Neural progenitor cell (in vitro differentiated cells): Measurements from ENCODE around the gene DAP. TPM values are rescaled to one million over a fixed set of nuclear protein-coding genes. Genes with fewer than 3 reads are reported as not detected.

ENCODE experiments used
- DNase-seq: peaks from one replicate; pipeline ENCODE4 v3.0.0-alpha.2; 2016; ENCODE audit warnings: low spot score
- H2AFZ ChIP-seq: fragments of 200-600 bp; sonication (generic); replicated peaks from 2 replicates; pipeline ENCODE4 v1.6.1; 2016; ENCODE audit warnings: antibody characterized with exemption
- H3F3A ChIP-seq: fragments of 200-600 bp; sonication (generic); 2 replicates; pipeline ENCODE4 v1.6.1; 2016; ENCODE audit warnings: antibody characterized with exemption, low read depth
- H3K27ac ChIP-seq: fragments of 200-600 bp; sonication (generic); 2 replicates; pipeline ENCODE4 v1.5.1; 2016; ENCODE audit warnings: mild to moderate bottlenecking
- H3K27me3 ChIP-seq: fragments of 200-600 bp; sonication (generic); 2 replicates; pipeline ENCODE4 v1.6.1; 2016; ENCODE audit warnings: mild to moderate bottlenecking, moderate library complexity
- H3K36me3 ChIP-seq: fragments of 200-600 bp; sonication (generic); 2 replicates; pipeline ENCODE4 v1.5.1; 2016
- H3K4me1 ChIP-seq: fragments of 200-600 bp; sonication (generic); 2 replicates; pipeline ENCODE4 v1.6.1; 2016; ENCODE audit warnings: mixed run types
- H3K4me2 ChIP-seq: fragments of 200-600 bp; sonication (generic); 2 replicates; pipeline ENCODE4 v1.6.1; 2016
- H3K4me3 ChIP-seq: fragments of 200-600 bp; sonication (generic); 2 replicates; pipeline ENCODE4 v1.5.1; 2016
- H3K79me2 ChIP-seq: fragments of 200-600 bp; sonication (generic); 2 replicates; pipeline ENCODE4 v1.6.1; 2016; ENCODE audit warnings: low read depth
- H3K9ac ChIP-seq: fragments of 200-600 bp; sonication (generic); 2 replicates; pipeline ENCODE4 v1.6.1; 2016
- H3K9me3 ChIP-seq: fragments of 200-600 bp; sonication (generic); 2 replicates; pipeline ENCODE4 v1.5.1; 2016; ENCODE audit warnings: low read depth
- H4K20me1 ChIP-seq: fragments of 200-600 bp; sonication (generic); 2 replicates; pipeline ENCODE4 v1.6.1; 2016; ENCODE audit warnings: low read depth
- H3K27ac Mint-ChIP-seq: 3 replicates; pipeline ENCODE4 v1.8.0; 2021; ENCODE audit warnings: mixed read lengths
- H3K27me3 Mint-ChIP-seq: 2 replicates; pipeline ENCODE4 v1.8.0; 2022; ENCODE audit warnings: low read depth, mild to moderate bottlenecking, inconsistent platforms, moderate library complexity, mixed read lengths; ENCODE audit not compliant: insufficient read depth
- H3K36me3 Mint-ChIP-seq: 3 replicates; pipeline ENCODE4 v1.8.0; 2021; ENCODE audit warnings: mixed read lengths
- H3K4me1 Mint-ChIP-seq: 3 replicates; pipeline ENCODE4 v1.8.0; 2021; ENCODE audit warnings: mixed read lengths
- H3K4me3 Mint-ChIP-seq: 3 replicates; pipeline ENCODE4 v1.8.0; 2021; ENCODE audit warnings: mild to moderate bottlenecking, moderate library complexity, mixed read lengths
- H3K9me3 Mint-ChIP-seq: 3 replicates; pipeline ENCODE4 v1.8.0; 2020; ENCODE audit warnings: mixed read lengths
- EZH2 ChIP-seq: fragments of 200-600 bp; sonication (generic); IDR thresholded peaks from 2 replicates; pipeline ENCODE4 v1.6.1; 2017; ENCODE audit warnings: antibody characterized with exemption, mild to moderate bottlenecking, moderate library complexity
- EZH2phosphoT487 ChIP-seq: fragments of 200-600 bp; sonication (generic); IDR thresholded peaks from 2 replicates; pipeline ENCODE4 v1.6.1; 2017; ENCODE audit warnings: antibody characterized with exemption
- total RNA-seq: library from RNA; depleted of rRNA; stranded (reverse); fragments of >200 nt; gene quantifications from 2 replicates; pipeline ENCODE4 v1.2.3, GENCODE V29; 2015; ENCODE audit warnings: low replicate concordance
- TF ChIP-seq, protein P1 (sequence below): fragments of 200-600 bp; sonication (generic); IDR thresholded peaks from 2 replicates; pipeline ENCODE4 v1.5.1; 2017; ENCODE audit warnings: antibody characterized with exemption, mild to moderate bottlenecking

The DAP gene
- total RNA-seq, 1 donor from 2014 or later, result 12.2 TPM

DNA sequence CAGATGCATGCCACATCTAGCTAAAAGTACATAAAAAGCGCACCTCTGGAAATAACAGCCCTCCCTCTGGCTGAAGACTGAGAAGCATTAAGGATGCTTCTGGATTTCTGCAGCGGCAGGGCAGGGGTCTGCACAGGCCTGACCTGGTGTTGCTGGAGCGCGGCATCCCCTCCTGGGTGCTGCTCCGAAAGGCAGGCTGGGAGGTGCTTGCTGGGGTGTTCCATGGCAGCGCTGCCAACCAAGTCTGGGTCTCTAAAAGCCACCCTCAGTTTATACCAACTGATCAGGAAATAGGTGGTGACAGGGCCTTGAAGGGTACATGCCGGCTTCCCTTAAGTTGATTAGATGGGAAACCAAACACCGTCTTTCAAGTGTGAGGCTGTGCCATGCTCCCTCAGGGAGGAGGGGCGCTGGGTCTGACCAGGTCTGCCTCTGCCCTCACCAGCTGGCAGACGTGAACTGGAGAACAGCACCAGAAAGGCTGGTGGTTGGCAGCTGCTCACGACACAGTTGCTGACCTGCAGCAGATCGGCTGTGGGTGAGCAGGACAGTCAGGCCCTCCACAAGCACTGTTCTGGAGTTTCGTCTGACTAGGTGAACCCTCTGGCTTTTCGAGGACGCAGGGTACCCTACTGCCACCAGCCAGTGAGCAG lies 81.6 kb downstream of the DAP start:
- H3K9me3 ChIP-seq, result no peaks in the 10 kb centered on the region
- no peak for DNase-seq
- no peaks in the 10 kb centered on the region for H3K27me3 ChIP-seq
- Mint-ChIP-seq H3K27ac (no peak overlapping the region), H3K4me3 (no peak overlapping the region), H3K4me1 (no peaks in the 10 kb centered on the region), H3K36me3 (peaks cover 27% of the 10 kb centered on the region), H3K27me3 (no peaks in the 10 kb centered on the region), H3K9me3 (peaks cover 2% of the 10 kb centered on the region)
- TF ChIP-seq, protein P1, sequence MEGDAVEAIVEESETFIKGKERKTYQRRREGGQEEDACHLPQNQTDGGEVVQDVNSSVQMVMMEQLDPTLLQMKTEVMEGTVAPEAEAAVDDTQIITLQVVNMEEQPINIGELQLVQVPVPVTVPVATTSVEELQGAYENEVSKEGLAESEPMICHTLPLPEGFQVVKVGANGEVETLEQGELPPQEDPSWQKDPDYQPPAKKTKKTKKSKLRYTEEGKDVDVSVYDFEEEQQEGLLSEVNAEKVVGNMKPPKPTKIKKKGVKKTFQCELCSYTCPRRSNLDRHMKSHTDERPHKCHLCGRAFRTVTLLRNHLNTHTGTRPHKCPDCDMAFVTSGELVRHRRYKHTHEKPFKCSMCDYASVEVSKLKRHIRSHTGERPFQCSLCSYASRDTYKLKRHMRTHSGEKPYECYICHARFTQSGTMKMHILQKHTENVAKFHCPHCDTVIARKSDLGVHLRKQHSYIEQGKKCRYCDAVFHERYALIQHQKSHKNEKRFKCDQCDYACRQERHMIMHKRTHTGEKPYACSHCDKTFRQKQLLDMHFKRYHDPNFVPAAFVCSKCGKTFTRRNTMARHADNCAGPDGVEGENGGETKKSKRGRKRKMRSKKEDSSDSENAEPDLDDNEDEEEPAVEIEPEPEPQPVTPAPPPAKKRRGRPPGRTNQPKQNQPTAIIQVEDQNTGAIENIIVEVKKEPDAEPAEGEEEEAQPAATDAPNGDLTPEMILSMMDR, result no peak
- H4K20me1 ChIP-seq, result no peaks in the 10 kb centered on the region
- H3K9ac ChIP-seq, result no peak overlapping the region
- no peaks in the 10 kb centered on the region for H3K79me2 ChIP-seq
- no peak overlapping the region for H3K4me3 ChIP-seq
- H3K36me3 ChIP-seq, result no peaks in the 10 kb centered on the region
- no peak overlapping the region for H2AFZ ChIP-seq
- H3K4me2 ChIP-seq, result no peak overlapping the region
- no peaks in the 10 kb centered on the region for H3F3A ChIP-seq
- no peak overlapping the region for H3K27ac ChIP-seq
- no peaks in the 10 kb centered on the region for H3K4me1 ChIP-seq

DNA sequence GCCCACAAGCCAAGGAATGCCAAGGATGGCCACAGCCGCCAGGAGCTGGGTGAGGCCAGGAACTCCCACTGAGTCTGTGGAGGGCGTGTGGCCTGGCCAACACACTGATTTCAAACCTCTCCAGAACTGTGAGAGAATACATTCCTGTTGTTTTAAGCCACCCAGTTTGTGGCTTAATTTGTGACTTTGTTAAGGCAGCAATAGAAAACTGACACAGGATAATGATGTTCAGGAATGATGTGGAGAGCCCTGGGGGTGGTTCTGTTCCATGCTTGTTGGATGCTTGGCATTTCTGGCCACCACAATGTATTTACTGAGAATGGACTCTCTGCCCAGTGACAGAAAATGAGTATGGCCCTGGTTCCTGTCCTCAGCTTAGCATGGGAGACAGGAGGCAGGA lies 82.8 kb downstream of the DAP start:
- Histone ChIP-seq H3K36me3 (no peaks in the 10 kb centered on the region), H2AFZ (no peak overlapping the region), H3K79me2 (no peaks in the 10 kb centered on the region), H3K4me1 (no peaks in the 10 kb centered on the region), H3K9me3 (no peaks in the 10 kb centered on the region), H3K4me2 (no peak overlapping the region), H3K27me3 (no peaks in the 10 kb centered on the region), H3K4me3 (no peak overlapping the region), H3K9ac (no peak overlapping the region), H3F3A (no peaks in the 10 kb centered on the region), H4K20me1 (no peaks in the 10 kb centered on the region), H3K27ac (no peak overlapping the region)
- Mint-ChIP-seq H3K36me3 (peaks cover 27% of the 10 kb centered on the region), H3K4me1 (no peaks in the 10 kb centered on the region), H3K9me3 (peaks cover 2% of the 10 kb centered on the region), H3K27ac (no peak overlapping the region), H3K27me3 (peaks cover 2% of the 10 kb centered on the region), H3K4me3 (no peak overlapping the region)
- no peak for DNase-seq
- TF ChIP-seq EZH2 (no peak), EZH2phosphoT487 (no peak)
- TF ChIP-seq, protein P1, result no peak

GRCh38 chr5:10677533-10677932 lies 83.5 kb downstream of the DAP start:
- no peak overlapping the region for H3K9ac ChIP-seq
- TF ChIP-seq EZH2, result no peak
- no peak for TF ChIP-seq EZH2phosphoT487
- TF ChIP-seq, protein P1, result no peak
- DNase-seq, result no peak
- no peaks in the 10 kb centered on the region for H4K20me1 ChIP-seq
- Mint-ChIP-seq H3K9me3 (peaks cover 2% of the 10 kb centered on the region), H3K27me3 (peaks cover 2% of the 10 kb centered on the region), H3K36me3 (peaks cover 26% of the 10 kb centered on the region), H3K4me1 (no peaks in the 10 kb centered on the region), H3K27ac (no peak overlapping the region), H3K4me3 (no peak overlapping the region)
- no peak overlapping the region for H3K27ac ChIP-seq
- H3K4me1 ChIP-seq, result no peaks in the 10 kb centered on the region
- no peaks in the 10 kb centered on the region for H3K36me3 ChIP-seq
- no peaks in the 10 kb centered on the region for H3K79me2 ChIP-seq
- H2AFZ ChIP-seq, result no peak overlapping the region
- H3K4me2 ChIP-seq, result no peak overlapping the region
- no peaks in the 10 kb centered on the region for H3K9me3 ChIP-seq
- H3K4me3 ChIP-seq, result no peak overlapping the region
- no peaks in the 10 kb centered on the region for H3F3A ChIP-seq
- H3K27me3 ChIP-seq, result no peaks in the 10 kb centered on the region
